WTC11 (cell line): ENCODE data around the gene GUCA1A.

ENCODE experiments used
- CTCF ChIP-seq: fragments of 200-600 bp; IDR thresholded peaks from 2 replicates; pipeline ENCODE4 v1.8.0; 2022; ENCODE audit warnings: antibody characterized with exemption
- E2F1 ChIP-seq: sonication (generic); formaldehyde crosslinking; IDR thresholded peaks from 2 replicates; pipeline ENCODE4 v1.8.0; 2022; ENCODE audit warnings: mild to moderate bottlenecking, missing genetic modification reagents
- ELF4 ChIP-seq: sonication (generic); formaldehyde crosslinking; IDR thresholded peaks from 2 replicates; pipeline ENCODE4 v1.8.1; 2022; ENCODE audit warnings: low read depth, mild to moderate bottlenecking, moderate library complexity, missing genetic modification reagents
- ETV6 ChIP-seq: sonication (generic); formaldehyde crosslinking; IDR thresholded peaks from 2 replicates; pipeline ENCODE4 v1.8.1; 2022; ENCODE audit warnings: mild to moderate bottlenecking, missing genetic modification reagents
- FOXP1 ChIP-seq: sonication (generic); formaldehyde crosslinking; IDR thresholded peaks from 2 replicates; pipeline ENCODE4 v1.8.0; 2022; ENCODE audit warnings: missing genetic modification reagents, mild to moderate bottlenecking, moderate library complexity, borderline replicate concordance
- GRHL2 ChIP-seq: fragments of 250-450 bp; sonication (Bioruptor Pico); IDR thresholded peaks from 2 replicates; pipeline ENCODE4 v1.8.0; 2022; ENCODE audit warnings: mild to moderate bottlenecking, moderate library complexity; ENCODE audit not compliant: insufficient replicate concordance, severe bottlenecking
- MAX ChIP-seq: sonication (generic); formaldehyde crosslinking; IDR thresholded peaks from 2 replicates; pipeline ENCODE4 v1.8.0; 2022; ENCODE audit warnings: mild to moderate bottlenecking, missing genetic modification reagents
- MXD4 ChIP-seq: fragments of 250-450 bp; sonication (Bioruptor Pico); IDR thresholded peaks from 2 replicates; pipeline ENCODE4 v1.8.0; 2021; ENCODE audit warnings: mild to moderate bottlenecking, moderate library complexity, borderline replicate concordance
- NFYB ChIP-seq: sonication (generic); formaldehyde crosslinking; conservative IDR thresholded peaks from 2 replicates; pipeline ENCODE4 v1.8.0; 2022; ENCODE audit warnings: low read depth, missing genetic modification reagents
- SP1 ChIP-seq: sonication (generic); formaldehyde crosslinking; conservative IDR thresholded peaks from 2 replicates; pipeline ENCODE4 v1.8.1; 2022; ENCODE audit warnings: missing genetic modification reagents
- USF2 ChIP-seq: sonication (generic); formaldehyde crosslinking; IDR thresholded peaks from 2 replicates; pipeline ENCODE4 v1.8.1; 2023; ENCODE audit warnings: mild to moderate bottlenecking, missing genetic modification reagents, moderate library complexity

GRCh38 chr6:42162812-42163211 lies 10.4 kb upstream of the GUCA1A start:
- no peak for TF ChIP-seq SP1
- TF ChIP-seq ETV6 (CRISPR knock-in tag), result no peak
- no peak for TF ChIP-seq GRHL2 (CRISPR knock-in tag)
- TF ChIP-seq MXD4 (CRISPR knock-in tag), result no peak
- no peak for TF ChIP-seq E2F1 (CRISPR knock-in tag)
- no peak for TF ChIP-seq USF2
- TF ChIP-seq CTCF, result no peak
- no peak for TF ChIP-seq NFYB
- TF ChIP-seq FOXP1 (CRISPR knock-in tag), result no peak
- no peak for TF ChIP-seq ELF4 (CRISPR knock-in tag)
- no peak for TF ChIP-seq MAX (CRISPR knock-in tag)
